Rectal smooth muscle tissue (tissue), 1 donor: Measurements from ENCODE around the gene PTPN6.

Experiments
- H3K27ac ChIP-seq: one replicate; pipeline ENCODE4 v1.7.0; 2013; ENCODE audit warnings: low read depth, low read length, inconsistent platforms
- H3K27me3 ChIP-seq: one replicate; pipeline ENCODE4 v1.7.0; 2013; ENCODE audit warnings: low read length; ENCODE audit not compliant: control insufficient read depth, insufficient read depth
- H3K36me3 ChIP-seq: one replicate; pipeline ENCODE4 v1.7.0; 2013; ENCODE audit warnings: low read length; ENCODE audit not compliant: control insufficient read depth, insufficient read depth
- H3K4me1 ChIP-seq: one replicate; pipeline ENCODE4 v1.7.0; 2013; ENCODE audit warnings: low read length; ENCODE audit not compliant: control insufficient read depth, insufficient read depth
- H3K4me3 ChIP-seq: one replicate; pipeline ENCODE4 v1.7.0; 2013; ENCODE audit warnings: low read length
- H3K9ac ChIP-seq: one replicate; pipeline ENCODE4 v1.7.0; 2013; ENCODE audit warnings: low read length

PTPN6 gene

GRCh38 chr12:6964605-6965025 is 13.5 kb downstream of the PTPN6 start:
- Histone ChIP-seq H3K9ac (peak overlapping the region; percentile 16), H3K36me3 (peaks cover 29% of the 10 kb centered on the region), H3K27me3 (no peaks in the 10 kb centered on the region), H3K27ac (peak overlapping the region; percentile 78), H3K4me3 (peak overlapping the region; percentile 25), H3K4me1 (peaks cover 22% of the 10 kb centered on the region)

GRCh38 chr12:6965026-6965661 is 14.0 kb downstream of the PTPN6 start:
- Histone ChIP-seq H3K9ac (peak overlapping the region; percentile 16), H3K4me3 (peak overlapping the region; percentile 25), H3K4me1 (peaks cover 26% of the 10 kb centered on the region), H3K36me3 (peaks cover 29% of the 10 kb centered on the region), H3K27ac (peak overlapping the region; percentile 78), H3K27me3 (no peaks in the 10 kb centered on the region)

GRCh38 chr12:6965714-6966113 is 14.6 kb downstream of the PTPN6 start:
- H3K4me3 ChIP-seq = no peak overlapping the region
- no peak overlapping the region for H3K27ac ChIP-seq
- no peaks in the 10 kb centered on the region for H3K27me3 ChIP-seq
- peaks cover 29% of the 10 kb centered on the region for H3K36me3 ChIP-seq
- peaks cover 26% of the 10 kb centered on the region for H3K4me1 ChIP-seq
- no peak overlapping the region for H3K9ac ChIP-seq

GRCh38 chr12:6966351-6966750 is 15.2 kb downstream of the PTPN6 start:
- H3K27me3 ChIP-seq = no peaks in the 10 kb centered on the region
- H3K4me1 ChIP-seq = peaks cover 23% of the 10 kb centered on the region
- peaks cover 29% of the 10 kb centered on the region for H3K36me3 ChIP-seq
- H3K4me3 ChIP-seq = no peak overlapping the region
- H3K9ac ChIP-seq = no peak overlapping the region
- H3K27ac ChIP-seq = no peak overlapping the region

GRCh38 chr12:6967651-6968100 is 16.5 kb downstream of the PTPN6 start:
- no peaks in the 10 kb centered on the region for H3K27me3 ChIP-seq
- H3K4me1 ChIP-seq = peaks cover 16% of the 10 kb centered on the region
- no peak overlapping the region for H3K4me3 ChIP-seq
- peaks cover 29% of the 10 kb centered on the region for H3K36me3 ChIP-seq
- H3K27ac ChIP-seq = no peak overlapping the region
- no peak overlapping the region for H3K9ac ChIP-seq

GRCh38 chr12:6968426-6968825 is 17.3 kb downstream of the PTPN6 start:
- Histone ChIP-seq H3K9ac (no peak overlapping the region), H3K36me3 (peaks cover 29% of the 10 kb centered on the region), H3K4me3 (no peak overlapping the region), H3K4me1 (peaks cover 16% of the 10 kb centered on the region), H3K27me3 (no peaks in the 10 kb centered on the region), H3K27ac (no peak overlapping the region)

- no peaks in the 10 kb centered on the region for H3K27me3 ChIP-seq
- H3K4me3 ChIP-seq = peak overlapping the region; percentile 93
- peaks cover 41% of the 10 kb centered on the region for H3K36me3 ChIP-seq
- H3K4me1 ChIP-seq = peaks cover 11% of the 10 kb centered on the region
- peak overlapping the region; percentile 91 for H3K9ac ChIP-seq
- H3K27ac ChIP-seq = peak overlapping the region; percentile 90
Measured at GRCh38 chr12:6970096-6970527, 19.0 kb downstream of the PTPN6 start.

GRCh38 chr12:6974180-6974579 is 23.0 kb downstream of the PTPN6 start:
- Histone ChIP-seq H3K4me1 (peaks cover 9% of the 10 kb centered on the region), H3K9ac (no peak overlapping the region), H3K36me3 (peaks cover 48% of the 10 kb centered on the region), H3K27me3 (no peaks in the 10 kb centered on the region), H3K27ac (no peak overlapping the region), H3K4me3 (no peak overlapping the region)

GRCh38 chr12:6975297-6976032 is 24.3 kb downstream of the PTPN6 start:
- Histone ChIP-seq H3K36me3 (peaks cover 55% of the 10 kb centered on the region), H3K4me3 (no peak overlapping the region), H3K27me3 (no peaks in the 10 kb centered on the region), H3K4me1 (peaks cover 3% of the 10 kb centered on the region), H3K27ac (no peak overlapping the region), H3K9ac (no peak overlapping the region)

- Histone ChIP-seq H3K36me3 (peaks cover 74% of the 10 kb centered on the region), H3K9ac (no peak overlapping the region), H3K4me3 (no peak overlapping the region), H3K27me3 (no peaks in the 10 kb centered on the region), H3K4me1 (no peaks in the 10 kb centered on the region), H3K27ac (no peak overlapping the region)
Measured at GRCh38 chr12:6977653-6978052, 26.5 kb downstream of the PTPN6 start.

- Histone ChIP-seq H3K9ac (no peak overlapping the region), H3K27me3 (no peaks in the 10 kb centered on the region), H3K4me3 (no peak overlapping the region), H3K36me3 (peaks cover 74% of the 10 kb centered on the region), H3K27ac (no peak overlapping the region), H3K4me1 (no peaks in the 10 kb centered on the region)
Measured at GRCh38 chr12:6978188-6978587, 27.0 kb downstream of the PTPN6 start.

GRCh38 chr12:6978611-6979011 is 27.5 kb downstream of the PTPN6 start:
- H3K27ac ChIP-seq = no peak overlapping the region
- peaks cover 74% of the 10 kb centered on the region for H3K36me3 ChIP-seq
- H3K4me1 ChIP-seq = no peaks in the 10 kb centered on the region
- no peaks in the 10 kb centered on the region for H3K27me3 ChIP-seq
- no peak overlapping the region for H3K4me3 ChIP-seq
- no peak overlapping the region for H3K9ac ChIP-seq

- Histone ChIP-seq H3K27me3 (no peaks in the 10 kb centered on the region), H3K36me3 (peaks cover 74% of the 10 kb centered on the region), H3K9ac (no peak overlapping the region), H3K4me3 (no peak overlapping the region), H3K4me1 (no peaks in the 10 kb centered on the region), H3K27ac (no peak overlapping the region)
Measured at GRCh38 chr12:6979021-6979420, 27.9 kb downstream of the PTPN6 start.
